Stomach (tissue), 9 donors: ENCODE data around the gene SPDEF. TPM values are rescaled to one million over a fixed set of nuclear protein-coding genes. Genes with fewer than 3 reads are reported as not detected.

Experiments
- DNase-seq, 2 donors: peaks; one replicate each; pipeline versions ENCODE4 v3.0.0 to v3.0.0-alpha.2; 2013 to 2019
- H3K27ac ChIP-seq, 5 donors: fragments of 200-600 bp in 4 of 5; sonication (generic) in 4 of 5; one replicate each; pipeline ENCODE4 v1.5.1; 2013 to 2019; ENCODE audit warnings: mild to moderate bottlenecking in 1 of 5, moderate library complexity in 1 of 5
- H3K27me3 ChIP-seq, 3 donors: fragments of 200-600 bp; sonication (generic); one replicate each; pipeline ENCODE4 v1.5.1; 2017 to 2019; ENCODE audit warnings: mixed run types in 1 of 3
- H3K36me3 ChIP-seq, 4 donors: fragments of 200-600 bp; sonication (generic); 1 replicate in 3 of 4; 2 replicates in 1 of 4; pipeline ENCODE4 v1.5.1; 2016 to 2019
- H3K4me1 ChIP-seq, 4 donors: fragments of 200-600 bp; sonication (generic); one replicate each; pipeline ENCODE4 v1.5.1; 2016 to 2019
- H3K4me3 ChIP-seq, 4 donors: fragments of 200-600 bp; sonication (generic) in 3 of 4; one replicate each; pipeline ENCODE4 v1.5.1; 2016 to 2019; ENCODE audit warnings: mild to moderate bottlenecking in 1 of 4
- H3K9me3 ChIP-seq, 4 donors: fragments of 200-600 bp; sonication (generic); one replicate each; pipeline ENCODE4 v1.5.1; 2016 to 2019
- CTCF ChIP-seq, 7 experiments: fragments of 450-650 bp in 4 of 7; fragments of 200-600 bp in 3 of 7; sonication (generic) in 3 of 7; IDR thresholded peaks; one replicate each; pipeline ENCODE4 v1.5.1; 2016 to 2019; ENCODE audit warnings: antibody characterized with exemption in 7 of 7, control low read depth in 2 of 7, mild to moderate bottlenecking in 1 of 7
- EP300 ChIP-seq: sonication (generic); formaldehyde crosslinking; IDR thresholded peaks from one replicate; pipeline ENCODE4 v1.6.1; 2017; ENCODE audit warnings: antibody characterized with exemption
- POLR2A ChIP-seq, 4 donors: fragments of 450-650 bp; IDR thresholded peaks; one replicate each; pipeline ENCODE4 v1.6.1; 2016; ENCODE audit warnings: antibody characterized with exemption in 4 of 4, control low read depth in 2 of 4, mild to moderate bottlenecking in 1 of 4, moderate library complexity in 1 of 4
- POLR2AphosphoS5 ChIP-seq, 3 donors: sonication (generic); formaldehyde crosslinking; IDR thresholded peaks; one replicate each; pipeline ENCODE4 v1.6.1; 2016; ENCODE audit warnings: antibody characterized with exemption in 3 of 3
- WGBS, 5 donors: extraction: QIAGEN DNeasy Blood & Tissue Kit in 3 of 5; methylation state at CpG; one replicate each; pipeline versions ENCODE4 v1.1.5 to v1.1.7; 2013 to 2018; 5-methylcytosine and 5-hydroxymethylcytosine counted together
- intact Hi-C: fragments of 100-400 bp; cut with DNase I; formaldehyde crosslinking; loops from one replicate; pipeline ENCODE4 v1.15.1; 2023; ENCODE audit warnings: low total_unique reads
- polyA plus RNA-seq, 3 donors: library from polyadenylated mRNA; stranded (reverse); fragments of 200-250 nt; gene quantifications; one replicate each; pipeline ENCODE4 v1.2.3, GENCODE V29; 2013
- total RNA-seq, 5 donors: library from RNA; depleted of rRNA; stranded (reverse); fragments of >200 nt; gene quantifications; one replicate each; pipeline versions ENCODE4 v1.1.0 to v1.2.3, GENCODE V29; 2014 to 2016
- donor health status: healthy with polysubstance abuse.
- donor health status: Bipolar disorder and iron deficiency.
- donor health status: healthy.

Gene SPDEF
- total and polyA plus RNA-seq, 8 donors, result 2.2 to 129 (median 31.4) TPM

GRCh38 chr6:34535646-34536045 lies 20.5 kb downstream of the SPDEF start:
- Histone ChIP-seq H3K27me3 (no peaks in the 10 kb centered on the region), H3K27ac (peak overlapping the region in 1 of 5 donors; percentile 14), H3K4me3 (no peak overlapping the region), H3K9me3 (no peaks in the 10 kb centered on the region), H3K4me1 (peaks cover 8 to 34% (median 20%) of the 10 kb centered on the region in 4 donors), H3K36me3 (no peaks in the 10 kb centered on the region)
- intact Hi-C loops, result no loop called here
- no peak for DNase-seq
- TF ChIP-seq EP300 (no peak), CTCF (IDR thresholded peaks at IDR 0.05) (no peak), POLR2AphosphoS5 (IDR thresholded peaks at IDR 0.05) (no peak), POLR2A (IDR thresholded peaks at IDR 0.05) (no peak)
- 64 to 90% (median 74%) methylated on average over 11 of the region's 11 CpGs for WGBS, 5 donors

- no peak for TF ChIP-seq POLR2AphosphoS5 (IDR thresholded peaks at IDR 0.05)
- TF ChIP-seq EP300, result no peak
- no peak for TF ChIP-seq CTCF (IDR thresholded peaks at IDR 0.05)
- TF ChIP-seq POLR2A (IDR thresholded peaks at IDR 0.05), result no peak
- Histone ChIP-seq H3K4me3 (no peak overlapping the region), H3K9me3 (no peaks in the 10 kb centered on the region), H3K27ac (no peak overlapping the region), H3K36me3 (no peaks in the 10 kb centered on the region), H3K4me1 (peaks cover 8 to 34% (median 20%) of the 10 kb centered on the region in 4 donors), H3K27me3 (no peaks in the 10 kb centered on the region)
- 83 to 90% (median 85%) methylated on average over 6 of the region's 6 CpGs for WGBS, 5 donors
- DNase-seq, result no peak
- intact Hi-C loops, result no loop called here
Measured at GRCh38 chr6:34535199-34535598, 20.9 kb downstream of the SPDEF start.

GRCh38 chr6:34534656-34535055 lies 21.5 kb downstream of the SPDEF start:
- Histone ChIP-seq H3K36me3 (no peaks in the 10 kb centered on the region), H3K4me1 (peaks cover 8 to 34% (median 22%) of the 10 kb centered on the region in 4 donors), H3K4me3 (no peak overlapping the region), H3K27me3 (no peaks in the 10 kb centered on the region), H3K9me3 (no peaks in the 10 kb centered on the region), H3K27ac (no peak overlapping the region)
- intact Hi-C loops, result no loop called here
- no peak for DNase-seq
- WGBS, 5 donors, result 65 to 96% (median 73%) methylated on average over 9 to 16 of the region's 16 CpGs
- TF ChIP-seq POLR2A (IDR thresholded peaks at IDR 0.05) (no peak), CTCF (IDR thresholded peaks at IDR 0.05) (no peak), POLR2AphosphoS5 (IDR thresholded peaks at IDR 0.05) (no peak), EP300 (no peak)

GRCh38 chr6:34534146-34534545 lies 22.0 kb downstream of the SPDEF start:
- Histone ChIP-seq H3K9me3 (no peaks in the 10 kb centered on the region), H3K27ac (no peak overlapping the region), H3K27me3 (no peaks in the 10 kb centered on the region), H3K4me3 (no peak overlapping the region), H3K4me1 (peaks cover 8 to 35% (median 24%) of the 10 kb centered on the region in 4 donors), H3K36me3 (no peaks in the 10 kb centered on the region)
- intact Hi-C loops, result no loop called here
- DNase-seq, result no peak
- TF ChIP-seq POLR2AphosphoS5 (IDR thresholded peaks at IDR 0.05) (no peak), CTCF (IDR thresholded peaks at IDR 0.05) (no peak), POLR2A (IDR thresholded peaks at IDR 0.05) (no peak), EP300 (no peak)
- WGBS, 5 donors, result 54 to 72% (median 64%) methylated on average over 5 to 6 of the region's 6 CpGs; no CpG with 5 or more reads in 1 of the 5 donors
